ENCODE measurements around the gene NECTIN4.

- no peak for TF ChIP-seq CTCF (IDR thresholded peaks at IDR 0.05; ENCODE audit: low read depth, low read length)
- TF ChIP-seq EZH2phosphoT487 (IDR thresholded peaks at IDR 0.05; ENCODE audit: low read depth): no peak
These were observed 15.8 kb downstream of the NECTIN4 start for GRCh38 chr1:161073474-161074121.

Measured in OCI-LY3 (cell line).